Activated T-helper 17 cell treated with anti-CD3 and anti-CD28 coated beads, Interleukin-2, amount 50 U/mL, for 72 hours (primary cell): ENCODE data around the gene SH2D1A. TPM values are rescaled to one million over a fixed set of nuclear protein-coding genes. Genes with fewer than 3 reads are reported as not detected.

Experiments
- ATAC-seq: fragments of 150-1000 bp; cut with Tn5 transposase; replicated peaks from 2 replicates; pipeline ENCODE4 v1.10.0; 2021; ENCODE audit warnings: mild to moderate bottlenecking, moderate library complexity
- H3K27ac Mint-ChIP-seq: one replicate; pipeline ENCODE4 v1.8.0; 2022; ENCODE audit warnings: mixed read lengths
- H3K27me3 Mint-ChIP-seq: one replicate; pipeline ENCODE4 v1.8.0; 2022; ENCODE audit warnings: mixed read lengths
- H3K36me3 Mint-ChIP-seq: one replicate; pipeline ENCODE4 v1.8.0; 2022; ENCODE audit warnings: low read depth, mild to moderate bottlenecking, mixed read lengths
- H3K4me1 Mint-ChIP-seq: one replicate; pipeline ENCODE4 v1.8.0; 2022; ENCODE audit warnings: mixed read lengths
- H3K4me3 Mint-ChIP-seq: one replicate; pipeline ENCODE4 v1.8.0; 2022; ENCODE audit warnings: mild to moderate bottlenecking, mixed read lengths
- H3K9me3 Mint-ChIP-seq: one replicate; pipeline ENCODE4 v1.8.0; 2022; ENCODE audit warnings: mixed read lengths
- total RNA-seq, 2 donors: library from RNA; stranded (reverse); gene quantifications; one replicate each; pipeline ENCODE4 v1.2.3, GENCODE V29; 2022

SH2D1A gene
- total RNA-seq, 2 donors from 2014 or later = 45.5 to 60.9 TPM

GRCh38 chrX:124421898-124422655 lies 75.7 kb downstream of the SH2D1A start:
- Mint-ChIP-seq H3K36me3 (peaks cover 5% of the 10 kb centered on the region), H3K4me3 (no peak overlapping the region), H3K9me3 (peaks cover 7% of the 10 kb centered on the region), H3K27ac (no peak overlapping the region), H3K27me3 (no peaks in the 10 kb centered on the region), H3K4me1 (no peaks in the 10 kb centered on the region)
- no peak for ATAC-seq

Other genes with a start within 250 kb of the SH2D1A start
- gene TEX13D, start 13.9 kb upstream of the SH2D1A start, total RNA-seq = under 1 TPM in 1 of 2 donors, not detected in 1; 0.16 TPM